ENCODE measurements around the gene AKR1C3.
"Not testable (repeated sequence)": the region's sequence is repeated elsewhere in the genome, so short reads cannot be mapped to it uniquely, and the experiment has no call there.

AKR1C3 gene

GRCh38 chr10:5136468-5137087, 42.4 kb downstream of the AKR1C3 start:
- DNase-seq (ENCODE audit: low read depth in 2 of 2): no peak

GRCh38 chr10:5137699-5138098, 43.5 kb downstream of the AKR1C3 start:
- not testable (repeated sequence) for DNase-seq (ENCODE audit: low read depth in 2 of 2)

- DNase-seq (ENCODE audit: low read depth in 2 of 2): no peak
These were observed 48.0 kb downstream of the AKR1C3 start for GRCh38 chr10:5142199-5142598.

GRCh38 chr10:5143137-5143536, 48.9 kb downstream of the AKR1C3 start:
- DNase-seq (ENCODE audit: low read depth in 2 of 2): no peak

- no peak for DNase-seq (ENCODE audit: low read depth in 2 of 2)
These were observed 52.7 kb downstream of the AKR1C3 start for GRCh38 chr10:5146920-5147254.

- DNase-seq (ENCODE audit: low read depth in 2 of 2): no peak
These were observed 53.2 kb downstream of the AKR1C3 start for GRCh38 chr10:5147255-5147980.

GRCh38 chr10:5147981-5148677, 53.9 kb downstream of the AKR1C3 start:
- no peak for DNase-seq (ENCODE audit: low read depth in 2 of 2)

- no peak for DNase-seq (ENCODE audit: low read depth in 2 of 2)
These were observed 54.4 kb downstream of the AKR1C3 start for GRCh38 chr10:5148678-5149032.

GRCh38 chr10:5151076-5151475, 56.9 kb downstream of the AKR1C3 start:
- DNase-seq (ENCODE audit: low read depth in 2 of 2): no peak

- DNase-seq (ENCODE audit: low read depth in 2 of 2): no peak
These were observed 61.7 kb downstream of the AKR1C3 start for GRCh38 chr10:5155951-5156350.
